Chondrocyte (in vitro differentiated cells): Measurements from ENCODE around the gene CHMP4B. TPM values are rescaled to one million over a fixed set of nuclear protein-coding genes. Genes with fewer than 3 reads are reported as not detected.

Experiments
- DNase-seq: peaks from one replicate; pipeline ENCODE4 v3.0.0; 2021; ENCODE audit warnings: mixed read lengths, low spot score
- H3K27ac Mint-ChIP-seq: one replicate; pipeline ENCODE4 v1.8.0; 2021; ENCODE audit warnings: mild to moderate bottlenecking, moderate library complexity, mixed read lengths; ENCODE audit not compliant: unreplicated experiment
- H3K27me3 Mint-ChIP-seq: 2 replicates; pipeline ENCODE4 v1.8.0; 2021; ENCODE audit warnings: low read depth, mixed read lengths
- H3K36me3 Mint-ChIP-seq: 2 replicates; pipeline ENCODE4 v1.8.0; 2021; ENCODE audit warnings: low read depth, mixed read lengths
- H3K4me1 Mint-ChIP-seq: 2 replicates; pipeline ENCODE4 v1.8.0; 2021; ENCODE audit warnings: low read depth, mild to moderate bottlenecking, mixed read lengths
- H3K4me3 Mint-ChIP-seq: one replicate; pipeline ENCODE4 v1.8.0; 2021; ENCODE audit warnings: mild to moderate bottlenecking, moderate library complexity, mixed read lengths; ENCODE audit not compliant: unreplicated experiment
- H3K9me3 Mint-ChIP-seq: 2 replicates; pipeline ENCODE4 v1.8.0; 2021; ENCODE audit warnings: low read depth, mixed read lengths
- CTCF ChIP-seq: fragments of 200-600 bp; sonication (generic); IDR thresholded peaks from 2 replicates; pipeline ENCODE4 v1.5.0; 2021; ENCODE audit warnings: antibody characterized with exemption, mild to moderate bottlenecking, moderate library complexity
- total RNA-seq: library from RNA; stranded (reverse); gene quantifications from 3 replicates; pipeline ENCODE4 v1.2.1, GENCODE V29; 2021

CHMP4B gene
- total RNA-seq, 1 donor from 2014 or later: 122 TPM

- Mint-ChIP-seq H3K36me3 (peaks cover 5% of the 10 kb centered on the region), H3K4me1 (peaks cover 50% of the 10 kb centered on the region), H3K27me3 (no peaks in the 10 kb centered on the region), H3K4me3 (no peak overlapping the region), H3K9me3 (no peaks in the 10 kb centered on the region), H3K27ac (peak overlapping the region; percentile 38)
- DNase-seq: no peak
- TF ChIP-seq CTCF: no peak
These were observed 6.3 kb downstream of the CHMP4B start for GRCh38 chr20:33817411-33817810.

- Mint-ChIP-seq H3K36me3 (peaks cover 5% of the 10 kb centered on the region), H3K27ac (peak overlapping the region; percentile 71), H3K9me3 (no peaks in the 10 kb centered on the region), H3K4me1 (peaks cover 33% of the 10 kb centered on the region), H3K4me3 (no peak overlapping the region), H3K27me3 (no peaks in the 10 kb centered on the region)
- DNase-seq: no peak
- no peak for TF ChIP-seq CTCF
These were observed 8.3 kb downstream of the CHMP4B start for GRCh38 chr20:33819456-33819855.

- Mint-ChIP-seq H3K27ac (no peak overlapping the region), H3K4me1 (peaks cover 32% of the 10 kb centered on the region), H3K9me3 (no peaks in the 10 kb centered on the region), H3K27me3 (no peaks in the 10 kb centered on the region), H3K36me3 (peaks cover 2% of the 10 kb centered on the region), H3K4me3 (no peak overlapping the region)
- no peak for TF ChIP-seq CTCF
- DNase-seq: no peak
These were observed 9.2 kb downstream of the CHMP4B start for GRCh38 chr20:33820362-33820761.

GRCh38 chr20:33821270-33821836 lies 10.2 kb downstream of the CHMP4B start:
- no peak overlapping the region for H3K4me3 Mint-ChIP-seq
- H3K36me3 Mint-ChIP-seq: peaks cover 2% of the 10 kb centered on the region
- peaks cover 42% of the 10 kb centered on the region for H3K4me1 Mint-ChIP-seq
- no peaks in the 10 kb centered on the region for H3K9me3 Mint-ChIP-seq
- no peaks in the 10 kb centered on the region for H3K27me3 Mint-ChIP-seq
- DNase-seq: no peak
- no peak for TF ChIP-seq CTCF
- H3K27ac Mint-ChIP-seq: no peak overlapping the region

GRCh38 chr20:33822423-33822822 lies 11.3 kb downstream of the CHMP4B start:
- no peak for TF ChIP-seq CTCF
- Mint-ChIP-seq H3K27ac (no peak overlapping the region), H3K27me3 (no peaks in the 10 kb centered on the region), H3K36me3 (peaks cover 2% of the 10 kb centered on the region), H3K9me3 (no peaks in the 10 kb centered on the region), H3K4me1 (peaks cover 43% of the 10 kb centered on the region), H3K4me3 (no peak overlapping the region)
- no peak for DNase-seq
